ENCODE data around the gene PHYKPL. TPM values are rescaled to one million over a fixed set of nuclear protein-coding genes. Genes with fewer than 3 reads are reported as not detected.

The PHYKPL gene
- total RNA-seq = 100 to 1,000 TPM; 111 to 134 (median 131) TPM
- total RNA-seq (2013) = 100 TPM

DNA sequence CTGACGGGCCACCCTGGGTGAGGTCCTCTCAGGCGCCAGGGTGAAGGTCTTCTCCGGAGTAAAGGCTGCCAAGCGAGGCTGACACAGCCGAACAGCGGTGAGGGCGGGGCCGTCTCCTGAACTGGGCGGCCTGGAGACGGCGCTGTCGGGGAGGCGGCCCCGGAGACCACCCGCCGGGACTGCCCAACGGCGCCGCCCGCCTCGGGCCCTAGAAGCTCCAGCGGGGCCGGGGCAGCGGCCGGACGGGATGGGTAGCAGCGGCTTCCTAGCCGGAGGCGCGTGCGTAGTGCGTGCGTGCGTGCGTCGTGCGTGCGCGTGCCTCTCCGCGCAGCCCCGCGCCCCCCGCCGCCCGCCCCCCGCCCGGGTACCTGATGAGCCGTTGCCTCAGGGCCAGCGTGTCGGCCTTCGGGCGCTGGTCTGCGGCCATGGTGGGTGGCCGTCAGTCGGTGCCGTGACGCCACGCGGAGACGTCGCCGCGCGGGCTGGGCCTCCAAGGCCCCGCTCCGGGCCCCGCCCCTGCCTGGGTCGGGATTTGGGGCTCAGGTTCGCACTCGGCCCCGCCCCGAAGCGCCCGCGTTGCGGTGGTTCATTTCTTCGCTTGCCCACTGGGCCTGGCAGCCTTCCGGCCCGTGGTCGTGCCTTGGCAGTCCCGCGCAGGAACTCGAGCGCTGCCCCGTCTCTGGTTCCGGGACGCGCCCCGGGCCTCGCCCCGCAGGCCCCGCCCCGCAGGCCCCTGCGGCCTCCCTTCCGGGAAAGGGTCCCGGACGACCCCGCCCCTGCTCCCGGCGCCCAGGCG is at the start of gene PHYKPL:
Gene PHYKPL (minus strand): TSS at position 679 of the 796 bp plus-strand sequence. CDS start 252 bp downstream, at position 427.
- H3K4me3 Mint-ChIP-seq = peak within 1 kb of the TSS; percentile 87
- intact Hi-C loops (cut with micrococcal nuclease) = loop anchor here (10.0 kb wide), 2 partner anchors 118 to 502 kb away; partner anchors contain the start of genes N4BP3 and ZNF354A
- Histone ChIP-seq H3K4me1 (ENCODE audit: control insufficient read depth, insufficient read depth, low read length) (peaks cover 60% of the 10 kb centered on the region), H3K9me3 (ENCODE audit: control insufficient read depth, insufficient read depth, low read length) (no peaks in the 10 kb centered on the region), H3K27ac (ENCODE audit: low read length) (peak within 1 kb of the TSS; percentile 75), H3K36me3 (ENCODE audit: control insufficient read depth, insufficient read depth, low read length) (peaks cover 28% of the 10 kb centered on the region), H3K4me3 (ENCODE audit: low read length) (peak within 1 kb of the TSS; percentile 70), H3K27me3 (ENCODE audit: control insufficient read depth, insufficient read depth, low read length) (no peaks in the 10 kb centered on the region)
- no peaks in the 10 kb centered on the region for H3K27me3 Mint-ChIP-seq (ENCODE audit: low read depth in 2 of 2)
- H3K27ac Mint-ChIP-seq = peak within 1 kb of the TSS; percentile 70 to 77
- no peaks in the 10 kb centered on the region for H3K9me3 Mint-ChIP-seq
- peak; percentile 54 to 81 for DNase-seq
- TF ChIP-seq, protein P1, sequence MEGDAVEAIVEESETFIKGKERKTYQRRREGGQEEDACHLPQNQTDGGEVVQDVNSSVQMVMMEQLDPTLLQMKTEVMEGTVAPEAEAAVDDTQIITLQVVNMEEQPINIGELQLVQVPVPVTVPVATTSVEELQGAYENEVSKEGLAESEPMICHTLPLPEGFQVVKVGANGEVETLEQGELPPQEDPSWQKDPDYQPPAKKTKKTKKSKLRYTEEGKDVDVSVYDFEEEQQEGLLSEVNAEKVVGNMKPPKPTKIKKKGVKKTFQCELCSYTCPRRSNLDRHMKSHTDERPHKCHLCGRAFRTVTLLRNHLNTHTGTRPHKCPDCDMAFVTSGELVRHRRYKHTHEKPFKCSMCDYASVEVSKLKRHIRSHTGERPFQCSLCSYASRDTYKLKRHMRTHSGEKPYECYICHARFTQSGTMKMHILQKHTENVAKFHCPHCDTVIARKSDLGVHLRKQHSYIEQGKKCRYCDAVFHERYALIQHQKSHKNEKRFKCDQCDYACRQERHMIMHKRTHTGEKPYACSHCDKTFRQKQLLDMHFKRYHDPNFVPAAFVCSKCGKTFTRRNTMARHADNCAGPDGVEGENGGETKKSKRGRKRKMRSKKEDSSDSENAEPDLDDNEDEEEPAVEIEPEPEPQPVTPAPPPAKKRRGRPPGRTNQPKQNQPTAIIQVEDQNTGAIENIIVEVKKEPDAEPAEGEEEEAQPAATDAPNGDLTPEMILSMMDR (IDR thresholded peaks at IDR 0.05) = no peak
- peaks cover 14% of the 10 kb centered on the region for H3K36me3 Mint-ChIP-seq
- peak; percentile 67 to 79 (median 70) for ATAC-seq
- H3K4me1 Mint-ChIP-seq = peaks cover 67 to 68% of the 10 kb centered on the region in 2 donors
- WGBS (ENCODE audit: insufficient coverage) = under 1% methylated on average over 102 of the region's 102 CpGs

DNA sequence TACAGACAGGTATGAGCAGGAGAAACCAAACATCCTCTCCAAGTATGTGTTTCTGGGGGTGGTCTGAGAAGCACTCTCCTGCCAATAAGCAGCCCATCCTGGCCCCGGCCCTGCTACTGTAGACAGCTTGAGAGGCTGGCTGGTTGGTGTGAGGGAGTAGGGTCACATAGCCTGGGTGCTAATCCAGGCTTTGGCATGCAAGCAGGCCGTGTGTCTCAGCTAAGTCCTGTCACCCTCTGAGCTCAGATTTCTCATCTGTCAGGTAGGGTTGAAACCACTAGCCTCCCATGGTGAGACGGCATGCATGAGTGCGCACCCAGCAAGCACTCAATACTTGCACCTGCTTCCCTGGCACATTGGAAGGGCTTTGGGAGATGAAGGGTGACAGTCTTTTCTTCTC is 49.8 kb upstream of the PHYKPL start:
- Mint-ChIP-seq H3K4me3 (no peak overlapping the region), H3K27me3 (ENCODE audit: low read depth in 2 of 2) (peaks cover 0 to 13% of the 10 kb centered on the region in 2 donors), H3K4me1 (peaks cover 9% of the 10 kb centered on the region in 2 donors), H3K9me3 (peaks cover 5 to 8% of the 10 kb centered on the region in 2 donors), H3K27ac (no peak overlapping the region), H3K36me3 (no peaks in the 10 kb centered on the region)
- intact Hi-C loops (cut with micrococcal nuclease) = loop anchor here (5.0 kb wide), 1 partner anchor 270 kb away; no protein-coding TSS in a partner anchor
- 88% methylated on average over 4 of the region's 4 CpGs for WGBS (ENCODE audit: insufficient coverage)
- peaks cover 5% of the 10 kb centered on the region for H3K9me3 ChIP-seq (ENCODE audit: control insufficient read depth, insufficient read depth, low read length)
- ATAC-seq (no peak), DNase-seq (no peak)
- H3K4me1 ChIP-seq (ENCODE audit: control insufficient read depth, insufficient read depth, low read length) = peaks cover 9% of the 10 kb centered on the region
- TF ChIP-seq, protein P1 (IDR thresholded peaks at IDR 0.05) = no peak
- no peaks in the 10 kb centered on the region for H3K27me3 ChIP-seq (ENCODE audit: control insufficient read depth, insufficient read depth, low read length)
- H3K4me3 ChIP-seq (ENCODE audit: low read length) = no peak overlapping the region
- no peak overlapping the region for H3K27ac ChIP-seq (ENCODE audit: low read length)
- no peaks in the 10 kb centered on the region for H3K36me3 ChIP-seq (ENCODE audit: control insufficient read depth, insufficient read depth, low read length)

DNA sequence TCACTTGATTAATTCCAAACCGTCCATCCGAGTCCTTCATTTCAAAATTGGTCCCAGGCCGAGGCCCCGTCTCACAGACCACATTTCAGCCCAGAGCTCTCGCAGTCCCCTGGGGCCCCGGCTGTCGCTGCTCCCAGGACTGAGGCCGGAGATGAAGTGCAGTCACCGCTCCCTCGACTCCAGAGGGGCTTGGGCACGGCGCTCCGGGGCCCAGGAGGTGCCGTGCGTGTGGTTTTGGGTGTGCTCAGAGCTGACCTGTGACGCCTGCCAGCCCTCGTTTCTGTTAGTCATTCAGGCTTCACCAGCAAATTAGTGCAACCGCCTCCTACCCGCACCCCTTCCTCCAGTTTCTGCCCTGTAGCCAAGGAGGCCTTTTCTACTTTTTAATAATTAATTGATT is 48.7 kb upstream of the PHYKPL start:
- ATAC-seq (no peak), DNase-seq (no peak)
- peaks cover 9% of the 10 kb centered on the region in 2 donors for H3K4me1 Mint-ChIP-seq
- no peak overlapping the region for H3K4me3 Mint-ChIP-seq
- Histone ChIP-seq H3K27me3 (ENCODE audit: control insufficient read depth, insufficient read depth, low read length) (no peaks in the 10 kb centered on the region), H3K36me3 (ENCODE audit: control insufficient read depth, insufficient read depth, low read length) (no peaks in the 10 kb centered on the region), H3K27ac (ENCODE audit: low read length) (no peak overlapping the region), H3K4me3 (ENCODE audit: low read length) (no peak overlapping the region), H3K9me3 (ENCODE audit: control insufficient read depth, insufficient read depth, low read length) (peaks cover 5% of the 10 kb centered on the region), H3K4me1 (ENCODE audit: control insufficient read depth, insufficient read depth, low read length) (peaks cover 9% of the 10 kb centered on the region)
- 89% methylated on average over 19 of the region's 19 CpGs for WGBS (ENCODE audit: insufficient coverage)
- peaks cover 5 to 8% of the 10 kb centered on the region in 2 donors for H3K9me3 Mint-ChIP-seq
- no peak overlapping the region for H3K27ac Mint-ChIP-seq
- no peaks in the 10 kb centered on the region for H3K36me3 Mint-ChIP-seq
- H3K27me3 Mint-ChIP-seq (ENCODE audit: low read depth in 2 of 2) = peaks cover 0 to 12% of the 10 kb centered on the region in 2 donors
- TF ChIP-seq, protein P1 (IDR thresholded peaks at IDR 0.05) = no peak
- intact Hi-C loops (cut with micrococcal nuclease) = loop anchor here (2.0 to 5.0 kb wide), 2 partner anchors 271 to 309 kb away; partner anchors contain the start of gene COL23A1

Data from natural killer cell (primary cell).